H9 (cell line): ENCODE measurements around the gene NDUFB11. TPM values are rescaled to one million over a fixed set of nuclear protein-coding genes. Genes with fewer than 3 reads are reported as not detected.

Experiments
- DNase-seq: peaks from one replicate; pipeline ENCODE4 v3.0.0-alpha.2; 2017
- H2AFZ ChIP-seq: one replicate; pipeline ENCODE4 v1.6.1; 2013; ENCODE audit warnings: mild to moderate bottlenecking, low read length, control low read depth, moderate library complexity
- H2AK5ac ChIP-seq: 2 replicates; pipeline ENCODE4 v1.6.1; 2013; ENCODE audit warnings: low read length, control low read depth, mixed read lengths; ENCODE audit not compliant: insufficient read length
- H2BK120ac ChIP-seq: one replicate; pipeline ENCODE4 v1.6.1; 2013; ENCODE audit warnings: low read depth, mild to moderate bottlenecking, low read length, control low read depth, inconsistent platforms; ENCODE audit not compliant: poor library complexity, severe bottlenecking
- H2BK12ac ChIP-seq: 2 replicates; pipeline ENCODE4 v1.6.1; 2013; ENCODE audit warnings: low read length, control low read depth, mixed read lengths, low read depth; ENCODE audit not compliant: insufficient read length
- H2BK15ac ChIP-seq: 2 replicates; pipeline ENCODE4 v1.6.1; 2013; ENCODE audit warnings: low read depth, low read length, control low read depth
- H2BK20ac ChIP-seq: one replicate; pipeline ENCODE4 v1.6.1; 2013; ENCODE audit warnings: low read depth, mild to moderate bottlenecking, low read length, control low read depth, inconsistent platforms; ENCODE audit not compliant: poor library complexity, severe bottlenecking
- H2BK5ac ChIP-seq: 2 replicates; pipeline ENCODE4 v1.6.1; 2013; ENCODE audit warnings: low read length, control low read depth, mixed read lengths; ENCODE audit not compliant: insufficient read length
- H3K14ac ChIP-seq: 2 replicates; pipeline ENCODE4 v1.6.1; 2013; ENCODE audit warnings: low read length, control low read depth; ENCODE audit not compliant: insufficient read depth
- H3K18ac ChIP-seq: 2 replicates; pipeline ENCODE4 v1.6.1; 2013; ENCODE audit warnings: low read depth, mild to moderate bottlenecking, mixed read lengths, low read length, control low read depth; ENCODE audit not compliant: insufficient read length
- H3K23ac ChIP-seq: 2 replicates; pipeline ENCODE4 v1.6.1; 2013; ENCODE audit warnings: low read length, control low read depth, mixed read lengths, low read depth; ENCODE audit not compliant: insufficient read length
- H3K23me2 ChIP-seq: 2 replicates; pipeline ENCODE4 v1.6.1; 2013; ENCODE audit warnings: low read depth, mild to moderate bottlenecking, mixed read lengths, low read length, control low read depth; ENCODE audit not compliant: insufficient read length, poor library complexity, severe bottlenecking
- H3K27ac ChIP-seq: 2 replicates; pipeline ENCODE4 v1.5.1; 2013; ENCODE audit warnings: low read length, control low read depth, mixed read lengths, low read depth; ENCODE audit not compliant: insufficient read length
- H3K27me3 ChIP-seq: 2 replicates; pipeline ENCODE4 v1.6.1; 2013; ENCODE audit warnings: low read length, control low read depth, inconsistent platforms; ENCODE audit not compliant: insufficient read depth
- H3K4ac ChIP-seq: 2 replicates; pipeline ENCODE4 v1.6.1; 2013; ENCODE audit warnings: low read depth, mild to moderate bottlenecking, control low read depth, inconsistent platforms, low read length, moderate library complexity
- H3K4me1 ChIP-seq: 2 replicates; pipeline ENCODE4 v1.6.1; 2013; ENCODE audit warnings: low read length, control low read depth, inconsistent platforms; ENCODE audit not compliant: insufficient read depth
- H3K4me2 ChIP-seq: 2 replicates; pipeline ENCODE4 v1.6.1; 2013; ENCODE audit warnings: low read length, control low read depth, mixed read lengths; ENCODE audit not compliant: insufficient read length, insufficient read depth
- H3K56ac ChIP-seq: 2 replicates; pipeline ENCODE4 v1.6.1; 2013; ENCODE audit warnings: low read depth, mild to moderate bottlenecking, mixed read lengths, low read length, control low read depth; ENCODE audit not compliant: insufficient read length
- H3K79me1 ChIP-seq: 2 replicates; pipeline ENCODE4 v1.6.1; 2013; ENCODE audit warnings: low read depth, mild to moderate bottlenecking, moderate library complexity, low read length, control low read depth, inconsistent platforms; ENCODE audit not compliant: insufficient read depth, poor library complexity, severe bottlenecking
- H3K79me2 ChIP-seq: 2 replicates; pipeline ENCODE4 v1.6.1; 2013; ENCODE audit warnings: low read length, control low read depth, inconsistent platforms; ENCODE audit not compliant: insufficient read depth
- H3K9ac ChIP-seq: 2 replicates; pipeline ENCODE4 v1.6.1; 2013; ENCODE audit warnings: low read length, control low read depth, mixed read lengths; ENCODE audit not compliant: insufficient read length; ENCODE audit errors: extremely low read depth
- H3K9me3 ChIP-seq: one replicate; pipeline ENCODE4 v1.6.1; 2013; ENCODE audit warnings: low read depth, low read length, inconsistent platforms; ENCODE audit not compliant: control insufficient read depth
- H3T11ph ChIP-seq: one replicate; pipeline ENCODE4 v1.6.1; 2013; ENCODE audit warnings: mild to moderate bottlenecking, low read length, control low read depth, inconsistent platforms
- H4K20me1 ChIP-seq: one replicate; pipeline ENCODE4 v1.6.1; 2013; ENCODE audit not compliant: control insufficient read depth, insufficient read length, insufficient read depth
- H4K5ac ChIP-seq: 2 replicates; pipeline ENCODE4 v1.6.1; 2013; ENCODE audit warnings: low read depth, mild to moderate bottlenecking, mixed read lengths, low read length, control low read depth; ENCODE audit not compliant: insufficient read length
- H4K8ac ChIP-seq: replicated peaks from 2 replicates; pipeline ENCODE4 v1.6.1; 2013; ENCODE audit warnings: low read length, control low read depth, mixed read lengths, low read depth; ENCODE audit not compliant: insufficient read length
- H4K91ac ChIP-seq: 2 replicates; pipeline ENCODE4 v1.6.1; 2013; ENCODE audit warnings: low read depth, mild to moderate bottlenecking, moderate library complexity, mixed read lengths, low read length, control low read depth; ENCODE audit not compliant: insufficient read length
- H3K27ac Mint-ChIP-seq, 3 experiments: 2 replicates in 2 of 3; 3 replicates in 1 of 3; pipeline ENCODE4 v1.8.0; 2020 to 2021; ENCODE audit warnings: mixed read lengths in 3 of 3, mild to moderate bottlenecking in 1 of 3, moderate library complexity in 1 of 3
- H3K27me3 Mint-ChIP-seq: 2 replicates; pipeline ENCODE4 v1.8.0; 2021; ENCODE audit warnings: low read depth, mild to moderate bottlenecking, moderate library complexity, mixed read lengths
- H3K36me3 Mint-ChIP-seq, 3 experiments: 2 replicates in 2 of 3; 3 replicates in 1 of 3; pipeline ENCODE4 v1.8.0; 2020 to 2021; ENCODE audit warnings: low read depth in 3 of 3, mixed read lengths in 3 of 3; ENCODE audit not compliant: insufficient read depth in 1 of 3
- H3K4me1 Mint-ChIP-seq, 2 experiments: 2 replicates each; pipeline ENCODE4 v1.8.0; 2020; ENCODE audit warnings: mixed read lengths in 2 of 2
- H3K4me3 Mint-ChIP-seq, 2 experiments: 2 replicates in 1 of 2; 3 replicates in 1 of 2; pipeline ENCODE4 v1.8.0; 2020 to 2021; ENCODE audit warnings: mild to moderate bottlenecking in 2 of 2, mixed read lengths in 2 of 2, moderate library complexity in 1 of 2
- H3K9me3 Mint-ChIP-seq, 2 experiments: 2 replicates in 1 of 2; 3 replicates in 1 of 2; pipeline ENCODE4 v1.8.0; 2020; ENCODE audit warnings: mild to moderate bottlenecking in 2 of 2, mixed read lengths in 2 of 2, moderate library complexity in 1 of 2
- CTCF ChIP-seq: fragments of 200-600 bp; sonication (generic); conservative IDR thresholded peaks from 3 replicates; pipeline ENCODE4 v1.8.0; 2021; ENCODE audit warnings: antibody characterized with exemption, mild to moderate bottlenecking
- WGBS: extraction: QIAGEN DNeasy Blood & Tissue Kit; methylation state at CpG from one replicate; pipeline ENCODE4 v1.1.7; 2013; ENCODE audit warnings: missing lambda C conversion rate, low lambda C conversion rate, mixed read lengths; ENCODE audit not compliant: insufficient read length; ENCODE audit errors: extremely low coverage; 5-methylcytosine and 5-hydroxymethylcytosine counted together
- total RNA-seq: library from RNA; stranded (reverse); gene quantifications from 2 replicates; pipeline ENCODE4 v1.2.1, GENCODE V29; 2021

The NDUFB11 gene
- total RNA-seq, 1 experiment from 2014 or later, result 100 TPM

GRCh38 chrX:47177079-47177478 lies 32.6 kb upstream of the NDUFB11 start:
- no peak overlapping the region for H2BK12ac ChIP-seq
- DNase-seq, result no peak
- H3K79me2 ChIP-seq, result no peaks in the 10 kb centered on the region
- H2BK5ac ChIP-seq, result no peak overlapping the region
- H3K23ac ChIP-seq, result no peak overlapping the region
- H3K18ac ChIP-seq, result no peak overlapping the region
- H4K8ac ChIP-seq, result no peak overlapping the region
- no peak overlapping the region for H2AFZ ChIP-seq
- H3K27me3 Mint-ChIP-seq, result no peaks in the 10 kb centered on the region; the same call in 1 of the 2 replicates
- no peak overlapping the region for H3K14ac ChIP-seq
- no peak overlapping the region for H2BK20ac ChIP-seq
- WGBS, result no CpG with 5 or more reads among the region's 2 CpGs
- no peak overlapping the region for H3T11ph ChIP-seq
- no peaks in the 10 kb centered on the region; the same call in 1 of the 2 replicates for H3K27me3 ChIP-seq
- H3K36me3 Mint-ChIP-seq, result peaks cover 50 to 83% (median 81%) of the 10 kb centered on the region in 3 experiments
- H3K4me1 ChIP-seq, result no peaks in the 10 kb centered on the region
- H4K20me1 ChIP-seq, result no peaks in the 10 kb centered on the region
- H3K9me3 ChIP-seq, result no peaks in the 10 kb centered on the region
- no peak overlapping the region for H4K91ac ChIP-seq
- peaks cover 66 to 85% of the 10 kb centered on the region in 2 experiments for H3K9me3 Mint-ChIP-seq
- H2AK5ac ChIP-seq, result no peak overlapping the region
- H3K4me3 Mint-ChIP-seq, result no peak overlapping the region
- no peaks in the 10 kb centered on the region for H3K4me1 Mint-ChIP-seq
- H3K4ac ChIP-seq, result no peak overlapping the region
- no peak overlapping the region for H3K4me2 ChIP-seq
- H3K27ac ChIP-seq, result no peak overlapping the region
- H3K9ac ChIP-seq, result no peak overlapping the region
- no peak for TF ChIP-seq CTCF
- no peak overlapping the region for H3K27ac Mint-ChIP-seq
- H3K79me1 ChIP-seq, result no peaks in the 10 kb centered on the region
- no peak overlapping the region for H4K5ac ChIP-seq
- H3K56ac ChIP-seq, result no peak overlapping the region
- no peak overlapping the region for H2BK120ac ChIP-seq
- H3K23me2 ChIP-seq, result no peaks in the 10 kb centered on the region
- H2BK15ac ChIP-seq, result no peak overlapping the region
